ENCODE results near the gene BMPR1B.

DNA sequence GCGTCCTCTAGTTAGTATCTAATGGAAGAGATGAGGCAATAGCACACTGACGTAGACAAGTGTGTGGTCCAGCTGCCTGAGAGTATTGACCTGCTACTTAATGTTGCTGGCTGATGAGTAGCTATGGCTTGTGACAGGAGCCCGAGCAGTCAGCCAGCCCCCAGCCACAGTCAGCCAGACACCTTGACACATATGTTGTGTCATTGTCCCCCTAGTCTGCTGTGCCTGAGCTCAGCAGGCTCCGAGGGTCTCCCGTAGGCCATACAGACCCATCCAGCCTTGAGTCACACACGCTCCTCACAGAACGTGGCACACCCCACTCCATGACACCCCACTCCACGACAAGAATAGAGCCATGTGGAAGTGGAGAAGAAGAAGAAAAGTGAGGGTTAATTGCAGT, 428.9 kb downstream of the BMPR1B start:
- TF ChIP-seq, protein P1, sequence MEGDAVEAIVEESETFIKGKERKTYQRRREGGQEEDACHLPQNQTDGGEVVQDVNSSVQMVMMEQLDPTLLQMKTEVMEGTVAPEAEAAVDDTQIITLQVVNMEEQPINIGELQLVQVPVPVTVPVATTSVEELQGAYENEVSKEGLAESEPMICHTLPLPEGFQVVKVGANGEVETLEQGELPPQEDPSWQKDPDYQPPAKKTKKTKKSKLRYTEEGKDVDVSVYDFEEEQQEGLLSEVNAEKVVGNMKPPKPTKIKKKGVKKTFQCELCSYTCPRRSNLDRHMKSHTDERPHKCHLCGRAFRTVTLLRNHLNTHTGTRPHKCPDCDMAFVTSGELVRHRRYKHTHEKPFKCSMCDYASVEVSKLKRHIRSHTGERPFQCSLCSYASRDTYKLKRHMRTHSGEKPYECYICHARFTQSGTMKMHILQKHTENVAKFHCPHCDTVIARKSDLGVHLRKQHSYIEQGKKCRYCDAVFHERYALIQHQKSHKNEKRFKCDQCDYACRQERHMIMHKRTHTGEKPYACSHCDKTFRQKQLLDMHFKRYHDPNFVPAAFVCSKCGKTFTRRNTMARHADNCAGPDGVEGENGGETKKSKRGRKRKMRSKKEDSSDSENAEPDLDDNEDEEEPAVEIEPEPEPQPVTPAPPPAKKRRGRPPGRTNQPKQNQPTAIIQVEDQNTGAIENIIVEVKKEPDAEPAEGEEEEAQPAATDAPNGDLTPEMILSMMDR (IDR thresholded peaks at IDR 0.05), result no peak
- TF ChIP-seq POLR2A (IDR thresholded peaks at IDR 0.05) (no peak), EP300 (IDR thresholded peaks at IDR 0.05) (no peak), POLR2AphosphoS5 (IDR thresholded peaks at IDR 0.05) (no peak)
